ENCODE measurements around the gene PDSS1. TPM values are rescaled to one million over a fixed set of nuclear protein-coding genes. Genes with fewer than 3 reads are reported as not detected.
"Not testable (repeated sequence)": the region's sequence is repeated elsewhere in the genome, so short reads cannot be mapped to it uniquely, and the experiment has no call there.

Gene PDSS1
- total and polyA plus RNA-seq, 5 donors, result 2.8 to 7.4 (median 4.9) TPM

DNA sequence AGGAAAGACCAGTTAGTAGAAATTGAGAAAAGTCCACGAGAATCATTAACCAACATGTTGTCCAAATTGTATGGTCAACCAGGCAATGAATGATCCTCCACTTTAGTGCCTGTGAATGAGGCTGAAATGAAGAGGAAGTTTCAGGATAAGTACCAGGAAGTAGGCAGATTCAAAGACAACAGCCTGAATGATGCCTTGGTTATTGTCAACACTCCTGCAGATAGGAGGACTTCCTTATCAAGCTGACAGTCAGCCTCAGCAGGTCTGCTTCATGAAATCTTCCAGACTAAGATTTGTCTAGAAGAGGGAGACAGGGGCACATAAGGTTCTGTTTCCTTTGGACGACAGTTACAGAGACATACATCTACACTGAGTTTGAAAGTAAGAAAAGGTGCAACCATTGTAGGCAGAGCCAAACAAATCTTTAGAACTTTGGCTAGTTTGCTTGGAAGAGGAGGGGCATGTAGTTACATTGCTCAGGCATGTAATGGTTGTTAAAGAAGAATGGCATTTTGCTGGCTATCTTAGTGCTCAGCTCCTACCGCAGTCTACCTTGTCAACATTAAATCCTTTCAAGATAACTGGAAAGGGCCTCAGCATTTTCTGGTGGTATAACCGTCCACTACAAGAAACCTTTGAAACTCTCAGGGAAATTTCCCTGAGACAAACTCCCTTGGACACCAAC is 81.8 kb downstream of the PDSS1 start:
- ATAC-seq, result peak; percentile 16 to 31
- H3K9me3 ChIP-seq (ENCODE audit: control insufficient read depth, low read length), result no peaks in the 10 kb centered on the region
- DNase-seq, result no peak
- WGBS, result 76% methylated on average over 4 of the region's 4 CpGs
- H3K27ac ChIP-seq (ENCODE audit: low read length), result no peak overlapping the region
- H3K27me3 ChIP-seq (ENCODE audit: control insufficient read depth, insufficient read depth), result no peaks in the 10 kb centered on the region
- H3K4me1 ChIP-seq (ENCODE audit: control insufficient read depth, insufficient read depth, low read length), result peaks cover 6% of the 10 kb centered on the region
- no peak overlapping the region for H3K4me3 ChIP-seq (ENCODE audit: low read length)
- intact Hi-C loops (cut with DNase I), result no loop called here

DNA sequence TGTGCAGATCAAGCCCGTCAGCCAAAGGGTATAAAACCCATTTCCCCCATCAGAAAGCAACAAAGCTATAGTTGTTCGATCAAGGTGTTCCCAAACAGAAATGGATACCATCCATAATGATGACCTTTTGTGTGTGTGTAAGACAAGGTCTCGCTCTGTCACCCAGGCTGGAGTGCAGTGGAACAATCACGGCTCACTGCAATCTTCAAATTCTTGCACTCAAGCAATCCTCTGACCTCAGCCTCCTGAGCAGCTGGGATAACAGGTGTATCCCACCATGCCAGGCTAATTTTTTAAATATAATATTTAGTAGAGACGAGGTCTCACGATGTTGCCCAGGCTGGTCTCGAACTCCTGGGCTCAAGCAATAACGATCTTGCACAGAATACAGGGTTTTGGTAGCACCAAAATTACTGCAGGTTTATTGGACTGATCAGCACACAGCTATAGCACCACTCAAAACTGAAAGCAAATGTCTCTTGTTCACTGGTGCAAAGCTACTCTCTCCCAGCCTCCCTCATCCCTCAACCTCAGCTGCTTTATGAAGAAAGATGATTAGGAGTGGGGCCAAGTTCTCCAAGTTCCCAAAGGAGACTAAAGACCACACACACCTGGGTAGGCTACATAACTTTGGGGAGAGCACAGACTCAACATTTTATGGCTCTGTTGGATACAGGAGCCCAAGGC is 82.7 kb downstream of the PDSS1 start:
- Histone ChIP-seq H3K9me3 (ENCODE audit: control insufficient read depth, low read length) (no peaks in the 10 kb centered on the region), H3K27ac (ENCODE audit: low read length) (no peak overlapping the region), H3K4me3 (ENCODE audit: low read length) (no peak overlapping the region), H3K4me1 (ENCODE audit: control insufficient read depth, insufficient read depth, low read length) (peaks cover 6% of the 10 kb centered on the region), H3K27me3 (ENCODE audit: control insufficient read depth, insufficient read depth) (no peaks in the 10 kb centered on the region)
- WGBS, result 97% methylated on average over 8 of the region's 8 CpGs
- no peak for ATAC-seq
- intact Hi-C loops (cut with DNase I), result no loop called here
- no peak for DNase-seq

DNA sequence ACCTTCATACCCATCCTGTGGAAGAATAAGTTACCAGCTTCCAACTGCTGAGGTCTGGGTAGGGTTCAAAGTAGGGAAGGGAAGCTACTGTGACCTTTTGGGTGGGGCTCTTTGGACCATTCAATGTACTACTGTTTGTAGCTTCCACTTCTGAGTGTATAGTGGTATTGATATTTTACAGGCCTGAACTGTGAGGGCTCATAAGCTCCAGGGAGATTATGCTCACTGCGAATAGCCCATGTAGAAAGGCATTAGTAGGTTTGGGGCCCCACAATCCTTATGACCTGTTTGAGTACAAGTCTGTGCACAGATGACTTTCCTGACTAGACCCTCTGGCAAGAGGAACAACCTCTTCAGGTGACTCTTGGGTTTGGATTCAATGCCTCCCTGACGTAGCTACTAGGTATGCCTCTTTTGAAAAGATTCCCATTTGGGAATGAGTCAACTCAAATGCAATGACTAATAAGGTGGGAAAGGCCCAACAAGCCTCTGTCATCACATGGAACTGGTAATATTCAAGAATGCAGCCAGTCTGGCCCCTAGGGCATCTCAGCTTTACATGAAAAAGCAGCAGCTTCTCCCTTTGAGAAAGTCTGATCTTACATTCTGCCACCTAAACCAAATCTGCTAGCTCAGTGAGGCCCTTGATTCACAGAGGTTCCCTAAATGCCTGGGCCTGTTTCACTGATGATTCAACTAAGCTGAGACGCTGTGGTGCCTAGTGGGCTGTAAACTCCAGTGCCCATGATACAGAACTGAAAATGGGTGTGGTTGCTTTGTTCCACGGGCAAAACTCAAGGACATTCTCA is 83.5 kb downstream of the PDSS1 start:
- ATAC-seq, result peak; percentile 31 to 55
- no peaks in the 10 kb centered on the region for H3K27me3 ChIP-seq (ENCODE audit: control insufficient read depth, insufficient read depth)
- H3K4me3 ChIP-seq (ENCODE audit: low read length), result no peak overlapping the region
- no peak overlapping the region for H3K27ac ChIP-seq (ENCODE audit: low read length)
- peaks cover 6% of the 10 kb centered on the region for H3K4me1 ChIP-seq (ENCODE audit: control insufficient read depth, insufficient read depth, low read length)
- no peak for DNase-seq
- intact Hi-C loops (cut with DNase I), result no loop called here
- WGBS, result 80% methylated on average over 4 of the region's 4 CpGs
- no peaks in the 10 kb centered on the region for H3K9me3 ChIP-seq (ENCODE audit: control insufficient read depth, low read length)

DNA sequence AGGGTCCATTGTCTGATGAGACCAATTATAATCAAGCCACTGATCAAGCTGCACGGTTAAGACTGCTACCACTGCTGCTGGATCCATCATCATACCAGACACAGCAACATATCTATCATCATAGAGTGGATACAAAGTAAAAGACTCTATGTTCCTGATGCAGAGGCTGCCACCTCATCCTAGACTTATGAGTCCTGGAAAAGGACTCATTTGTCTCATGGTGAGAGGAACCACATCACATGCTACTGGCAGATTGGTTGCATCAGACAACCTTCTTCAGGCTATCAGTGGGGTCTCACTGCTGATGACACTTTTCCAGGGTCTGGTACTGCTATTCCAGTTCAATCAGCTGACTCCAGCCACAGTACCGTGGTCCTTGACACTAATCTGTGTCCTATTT is 84.3 kb downstream of the PDSS1 start:
- ATAC-seq (no peak), DNase-seq (no peak)
- H3K27me3 ChIP-seq (ENCODE audit: control insufficient read depth, insufficient read depth), result no peaks in the 10 kb centered on the region
- WGBS, result 82% methylated on average over 2 of the region's 2 CpGs
- peaks cover 6% of the 10 kb centered on the region for H3K4me1 ChIP-seq (ENCODE audit: control insufficient read depth, insufficient read depth, low read length)
- no peak overlapping the region for H3K27ac ChIP-seq (ENCODE audit: low read length)
- no peaks in the 10 kb centered on the region for H3K9me3 ChIP-seq (ENCODE audit: control insufficient read depth, low read length)
- intact Hi-C loops (cut with DNase I), result no loop called here
- no peak overlapping the region for H3K4me3 ChIP-seq (ENCODE audit: low read length)

DNA sequence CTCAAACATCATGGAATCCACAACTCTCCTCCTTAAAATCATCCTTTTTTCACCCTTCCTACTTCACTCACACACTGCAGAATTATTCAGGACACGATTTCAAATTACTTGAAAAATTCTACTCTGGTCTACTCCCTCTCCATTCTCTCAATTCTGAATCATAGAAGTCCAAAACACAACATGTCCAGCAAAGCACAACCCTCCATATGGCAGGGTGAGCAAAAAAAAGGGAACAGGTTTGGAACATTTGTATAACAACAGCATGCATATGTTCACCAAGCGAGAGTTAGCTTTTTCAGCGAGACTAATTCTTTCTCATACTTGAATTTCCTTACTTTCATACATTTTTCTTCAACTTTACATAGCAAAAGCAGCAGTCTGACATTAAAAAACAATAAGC is 89.9 kb downstream of the PDSS1 start:
- Histone ChIP-seq H3K4me3 (ENCODE audit: low read length) (no peak overlapping the region), H3K9me3 (ENCODE audit: control insufficient read depth, low read length) (no peaks in the 10 kb centered on the region), H3K27me3 (ENCODE audit: control insufficient read depth, insufficient read depth) (no peaks in the 10 kb centered on the region), H3K4me1 (ENCODE audit: control insufficient read depth, insufficient read depth, low read length) (no peaks in the 10 kb centered on the region), H3K27ac (ENCODE audit: low read length) (no peak overlapping the region)
- no peak for DNase-seq
- intact Hi-C loops (cut with DNase I), result no loop called here
- no peak for ATAC-seq
- 96% methylated on average over 3 of the region's 3 CpGs for WGBS

DNA sequence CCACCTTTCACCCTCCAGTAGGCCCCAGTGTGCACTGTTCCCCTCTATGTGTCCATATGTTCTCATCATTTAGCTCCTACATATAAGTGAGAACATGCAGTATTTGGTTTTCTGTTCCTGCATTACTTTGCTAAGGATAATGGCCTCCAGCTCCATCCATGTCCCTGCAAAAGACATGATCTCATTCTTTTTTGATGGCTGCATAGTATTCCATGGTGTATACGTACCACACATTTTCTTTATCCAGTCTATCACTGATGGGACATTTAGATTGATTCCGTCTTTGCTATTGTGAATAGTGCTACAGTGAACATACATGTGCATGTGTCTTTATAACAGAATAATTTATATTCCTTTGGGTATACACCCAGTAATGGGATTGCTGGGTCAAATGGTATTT is 92.3 kb downstream of the PDSS1 start:
- H3K4me1 ChIP-seq (ENCODE audit: control insufficient read depth, insufficient read depth, low read length); H3K4me3 ChIP-seq (ENCODE audit: low read length); intact Hi-C loops (cut with DNase I); H3K27ac ChIP-seq (ENCODE audit: low read length); DNase-seq; H3K27me3 ChIP-seq (ENCODE audit: control insufficient read depth, insufficient read depth); ATAC-seq; H3K9me3 ChIP-seq (ENCODE audit: control insufficient read depth, low read length): not testable (repeated sequence)
- 96% methylated on average over 2 of the region's 2 CpGs for WGBS

DNA sequence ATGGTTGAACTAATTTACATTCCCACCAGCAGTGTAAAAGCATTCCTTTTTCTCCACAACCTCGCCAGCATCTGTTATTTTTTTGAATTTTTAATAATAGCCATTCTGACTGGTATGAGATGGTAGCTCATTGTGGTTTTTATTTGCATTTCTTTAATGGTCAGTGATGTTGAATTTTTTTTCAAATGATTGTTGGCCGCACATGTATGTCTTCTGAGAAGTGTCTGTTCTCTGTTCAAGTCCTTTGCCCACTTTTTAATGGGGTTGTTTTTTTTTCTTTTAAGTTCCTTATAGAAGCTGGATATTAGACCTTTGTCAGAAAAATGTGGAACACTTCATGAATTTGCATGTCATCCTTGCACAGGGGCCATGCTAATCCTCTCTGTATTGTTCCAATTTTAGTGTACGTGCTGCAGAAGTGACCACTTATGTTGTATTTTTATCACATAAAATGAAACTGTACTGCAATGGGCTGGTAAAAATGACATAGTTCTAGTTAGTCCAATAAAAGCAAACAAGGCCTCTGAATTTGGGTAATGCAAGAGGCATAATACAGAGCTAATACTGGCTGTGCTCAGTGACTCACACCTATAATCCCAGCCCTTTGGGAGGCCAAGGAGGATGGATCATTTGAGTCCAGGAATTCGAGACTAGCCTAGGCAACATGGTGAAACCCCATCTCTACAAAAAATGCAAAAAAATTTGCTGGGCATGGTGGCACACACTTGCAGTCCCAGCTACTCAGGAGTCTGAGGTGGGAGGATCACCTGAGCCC is 92.9 kb downstream of the PDSS1 start:
- no peaks in the 10 kb centered on the region for H3K4me1 ChIP-seq (ENCODE audit: control insufficient read depth, insufficient read depth, low read length)
- intact Hi-C loops (cut with DNase I), result no loop called here
- H3K27me3 ChIP-seq (ENCODE audit: control insufficient read depth, insufficient read depth), result no peaks in the 10 kb centered on the region
- no peak for DNase-seq
- no peak overlapping the region for H3K27ac ChIP-seq (ENCODE audit: low read length)
- H3K4me3 ChIP-seq (ENCODE audit: low read length), result no peak overlapping the region
- ATAC-seq, result no peak
- 90% methylated on average over 4 of the region's 4 CpGs for WGBS
- H3K9me3 ChIP-seq (ENCODE audit: control insufficient read depth, low read length), result no peaks in the 10 kb centered on the region

DNA sequence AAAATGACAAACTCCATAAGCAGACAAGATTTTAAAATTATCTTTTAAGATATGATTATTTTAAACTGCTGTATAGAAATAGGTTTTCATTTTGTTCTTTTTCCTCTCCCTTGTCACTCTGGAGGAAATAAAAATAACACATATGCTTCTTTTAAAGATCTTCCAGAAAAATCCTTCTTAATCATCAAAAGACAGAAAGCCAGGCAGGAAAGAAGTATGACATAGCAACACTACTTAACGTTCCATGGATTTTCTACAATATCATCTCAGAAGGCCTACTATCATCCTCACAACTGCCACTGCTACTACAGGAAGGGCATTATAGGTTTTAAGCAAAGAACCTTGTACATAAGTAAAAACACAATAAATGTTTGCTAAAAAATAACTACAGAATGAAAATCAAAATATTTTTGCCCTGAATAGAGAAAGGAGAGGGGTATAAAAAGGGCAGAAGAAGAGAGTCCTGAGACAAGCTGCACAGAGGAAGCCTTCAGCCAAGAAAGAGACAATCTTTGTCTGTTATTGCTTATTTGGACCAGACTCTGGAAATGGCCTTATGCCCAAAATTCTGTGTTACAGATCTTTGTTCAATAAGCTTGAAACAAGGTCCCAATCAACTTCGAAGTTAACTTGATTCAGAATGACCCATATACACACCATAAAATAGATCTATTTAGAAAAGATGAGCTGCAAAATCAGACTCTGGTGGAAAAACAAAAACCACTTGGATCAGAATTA is 95.4 kb downstream of the PDSS1 start:
- Histone ChIP-seq H3K4me3 (ENCODE audit: low read length) (no peak overlapping the region), H3K27me3 (ENCODE audit: control insufficient read depth, insufficient read depth) (no peaks in the 10 kb centered on the region), H3K9me3 (ENCODE audit: control insufficient read depth, low read length) (no peaks in the 10 kb centered on the region), H3K27ac (ENCODE audit: low read length) (no peak overlapping the region), H3K4me1 (ENCODE audit: control insufficient read depth, insufficient read depth, low read length) (no peaks in the 10 kb centered on the region)
- intact Hi-C loops (cut with DNase I), result no loop called here
- WGBS, result 33% methylated on average over 2 of the region's 2 CpGs
- no peak for ATAC-seq
- no peak for DNase-seq
